Spleen (tissue), 11 donors: ENCODE data around the gene SLC45A3. TPM values are rescaled to one million over a fixed set of nuclear protein-coding genes. Genes with fewer than 3 reads are reported as not detected.

Source experiments
- DNase-seq: peaks from one replicate; pipeline ENCODE4 v3.0.0-alpha.2; 2020
- H3K27ac ChIP-seq, 8 donors: fragments of 200-600 bp; sonication (generic) in 7 of 8; 1 replicate in 4 of 8; 2 replicates in 4 of 8; pipeline versions ENCODE4 v1.5.0 to v1.8.0; 2016 to 2021; ENCODE audit warnings: inconsistent platforms in 4 of 8, mild to moderate bottlenecking in 4 of 8, moderate library complexity in 1 of 8
- H3K27me3 ChIP-seq, 7 donors: fragments of 200-600 bp; sonication (generic) in 6 of 7; replicated peaks in 1 of 7; 1 replicate in 4 of 7; 2 replicates in 3 of 7; pipeline versions ENCODE4 v1.5.0 to v1.8.0; 2016 to 2021; ENCODE audit warnings: inconsistent platforms in 3 of 7, mild to moderate bottlenecking in 1 of 7
- H3K36me3 ChIP-seq, 6 donors: fragments of 200-600 bp; sonication (generic) in 5 of 6; 1 replicate in 4 of 6; 2 replicates in 2 of 6; pipeline versions ENCODE4 v1.5.0 to v1.8.0; 2016 to 2021; ENCODE audit warnings: inconsistent platforms in 2 of 6
- H3K4me1 ChIP-seq, 6 donors: fragments of 200-600 bp; sonication (generic) in 5 of 6; 1 replicate in 3 of 6; 2 replicates in 3 of 6; pipeline versions ENCODE4 v1.5.0 to v1.8.0; 2016 to 2021; ENCODE audit warnings: inconsistent platforms in 3 of 6
- H3K4me3 ChIP-seq, 8 donors: fragments of 200-600 bp; sonication (generic) in 7 of 8; 1 replicate in 4 of 8; 2 replicates in 4 of 8; pipeline versions ENCODE4 v1.5.0 to v1.8.0; 2016 to 2021; ENCODE audit warnings: inconsistent platforms in 4 of 8, mild to moderate bottlenecking in 4 of 8, moderate library complexity in 2 of 8
- H3K9me3 ChIP-seq, 8 donors: fragments of 200-600 bp; sonication (generic) in 7 of 8; 1 replicate in 4 of 8; 2 replicates in 4 of 8; pipeline versions ENCODE4 v1.5.0 to v1.8.0; 2016 to 2021; ENCODE audit warnings: inconsistent platforms in 4 of 8
- CTCF ChIP-seq, 11 experiments: fragments of 200-600 bp in 7 of 11; fragments of 450-650 bp in 4 of 11; sonication (generic) in 4 of 11; IDR thresholded peaks in 8 of 11; conservative IDR thresholded peaks in 3 of 11; 1 replicate in 7 of 11; 2 replicates in 4 of 11; pipeline versions ENCODE4 v1.4.0 to v1.8.0; 2016 to 2021; ENCODE audit warnings: antibody characterized with exemption in 11 of 11, inconsistent platforms in 4 of 11, mild to moderate bottlenecking in 1 of 11
- POLR2A ChIP-seq, 3 donors: fragments of 450-650 bp; IDR thresholded peaks; one replicate each; pipeline ENCODE4 v1.5.1; 2017; ENCODE audit warnings: antibody characterized with exemption in 3 of 3, mild to moderate bottlenecking in 1 of 3
- POLR2AphosphoS5 ChIP-seq, 3 donors: sonication (generic); formaldehyde crosslinking; IDR thresholded peaks; one replicate each; pipeline ENCODE4 v1.5.1; 2017; ENCODE audit warnings: antibody characterized with exemption in 3 of 3
- whole genome bisulfite sequencing, 5 donors: extraction: QIAGEN DNeasy Blood & Tissue Kit in 3 of 5; methylation state at CpG; one replicate each; pipeline versions ENCODE4 v1.1.5 to v1.1.7; 2013 to 2018; 5-methylcytosine and 5-hydroxymethylcytosine counted together
- intact Hi-C: fragments of 100-400 bp; cut with DNase I; formaldehyde crosslinking; loops from one replicate; pipeline ENCODE4 v1.15.0; 2023; ENCODE audit warnings: low total_unique reads
- polyA plus RNA-seq, 3 donors: library from polyadenylated mRNA; stranded (reverse); fragments of 200-250 nt; gene quantifications; one replicate each; pipeline ENCODE4 v1.2.1, GENCODE V29; 2013
- total RNA-seq, 7 donors: library from RNA; depleted of rRNA in 3 of 7; stranded (reverse); fragments of >200 nt in 3 of 7; fragmentation: NEBNext Ultra II Directional in 4 of 7; extraction: Animal tissue kit (Norgen Biotek cat#: 25700) in 4 of 7; gene quantifications; one replicate each; pipeline versions ENCODE4 v1.1.0 to v1.2.1, GENCODE V29; 2016 to 2021
- donor health status: healthy with polysubstance abuse.
- donor health status: DM: no; HTN: no; CAD: no; lungs with moderate emphysema.
- donor health status: DM: no; HTN: no; CAD: no.
- donor health status: Bipolar disorder and iron deficiency.
- donor health status: healthy.
- donor health status: DM: no; HTN: no; CAD: no.
- donor health status: DM: yes; HTN: yes; CAD: no.

The SLC45A3 gene
- total and polyA plus RNA-seq, 10 donors: 16.8 to 43.7 (median 31.5) TPM

GRCh38 chr1:205714906-205715246 lies 34.6 kb upstream of the SLC45A3 start:
- DNase-seq: no peak
- no peak for TF ChIP-seq POLR2A (IDR thresholded peaks at IDR 0.05)
- no peak for TF ChIP-seq CTCF (IDR thresholded peaks at IDR 0.05 in 8 of 11, conservative IDR thresholded peaks at IDR 0.05 in 3 of 11)
- TF ChIP-seq POLR2AphosphoS5 (IDR thresholded peaks at IDR 0.05): no peak
- H3K36me3 ChIP-seq: peaks cover 0 to 61% (median 39%) of the 10 kb centered on the region in 6 donors
- no peaks in the 10 kb centered on the region for H3K27me3 ChIP-seq
- H3K4me1 ChIP-seq: peaks cover 0 to 55% (median 11%) of the 10 kb centered on the region in 6 donors
- H3K4me3 ChIP-seq: no peak overlapping the region
- H3K27ac ChIP-seq: no peak overlapping the region
- 85 to 94% (median 91%) methylated on average over 4 of the region's 4 CpGs for WGBS, 5 donors
- no peaks in the 10 kb centered on the region for H3K9me3 ChIP-seq
- intact Hi-C loops: loop anchor here (5.0 kb wide), 1 partner anchor 123 kb away; no protein-coding TSS in a partner anchor

- TF ChIP-seq POLR2AphosphoS5 (IDR thresholded peaks at IDR 0.05) (peak in 1 of 3 donors; percentile 44), CTCF (IDR thresholded peaks at IDR 0.05 in 8 of 11, conservative IDR thresholded peaks at IDR 0.05 in 3 of 11) (no peak)
Measured at GRCh38 chr1:205714190-205714905, 34.0 kb upstream of the SLC45A3 start.

GRCh38 chr1:205711105-205712048 lies 31.1 kb upstream of the SLC45A3 start:
- Histone ChIP-seq H3K4me1 (peaks cover 2 to 80% (median 25%) of the 10 kb centered on the region in 6 donors), H3K9me3 (no peaks in the 10 kb centered on the region), H3K27me3 (no peaks in the 10 kb centered on the region), H3K36me3 (peaks cover 0 to 42% (median 7%) of the 10 kb centered on the region in 6 donors), H3K4me3 (no peak overlapping the region), H3K27ac (peak overlapping the region in 1 of 8 donors; percentile 24)
- TF ChIP-seq POLR2AphosphoS5 (IDR thresholded peaks at IDR 0.05) (peak in 1 of 3 donors; percentile 32), POLR2A (IDR thresholded peaks at IDR 0.05) (no peak), CTCF (IDR thresholded peaks at IDR 0.05 in 8 of 11, conservative IDR thresholded peaks at IDR 0.05 in 3 of 11) (peak; percentile 71 to 90 (median 82))
- no peak for DNase-seq
- WGBS, 5 donors: 42 to 46% (median 43%) methylated on average over 8 of the region's 8 CpGs
- intact Hi-C loops: loop anchor here (2.0 to 5.0 kb wide), 2 partner anchors 53 to 119 kb away; no protein-coding TSS in a partner anchor

More at GRCh38 chr1:205714190-205714905, 34.0 kb upstream of the SLC45A3 start:
- 64 to 82% (median 75%) methylated on average over 5 of the region's 5 CpGs for WGBS, 5 donors
- H3K27me3 ChIP-seq: no peaks in the 10 kb centered on the region
- peaks cover 0 to 61% (median 34%) of the 10 kb centered on the region in 6 donors for H3K36me3 ChIP-seq
- DNase-seq: no peak
- H3K4me1 ChIP-seq: peaks cover 0 to 60% (median 13%) of the 10 kb centered on the region in 6 donors
- no peaks in the 10 kb centered on the region for H3K9me3 ChIP-seq
- intact Hi-C loops: loop anchor here (5.0 kb wide), 1 partner anchor 122 kb away; no protein-coding TSS in a partner anchor
- H3K4me3 ChIP-seq: no peak overlapping the region
- H3K27ac ChIP-seq: no peak overlapping the region
